ENCODE results near the gene PPIG. TPM values are rescaled to one million over a fixed set of nuclear protein-coding genes. Genes with fewer than 3 reads are reported as not detected.

PPIG gene
- total and polyA plus RNA-seq, 2 donors, result 38.1 to 55.4 TPM

DNA sequence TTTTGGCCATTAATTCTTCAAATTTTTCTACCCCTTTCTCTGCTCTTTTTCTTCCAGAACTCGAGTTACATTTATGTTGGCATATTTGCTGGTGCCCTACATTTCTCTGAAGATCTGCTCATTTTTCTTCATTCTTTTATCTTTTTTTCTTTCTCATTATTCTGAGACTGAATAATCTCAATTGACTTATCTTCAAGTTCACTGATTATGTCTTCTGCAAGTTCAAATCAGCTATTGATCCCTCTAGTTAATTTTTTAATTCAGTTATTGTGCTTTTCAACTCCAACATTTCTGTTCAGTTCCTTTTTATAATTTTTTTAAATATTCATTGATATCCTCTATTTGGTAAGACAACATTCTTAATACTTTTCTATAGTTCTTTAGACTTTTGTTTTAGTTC, 106.8 kb downstream of the PPIG start:
- peaks cover 4 to 5% of the 10 kb centered on the region in 2 donors for H3K4me1 ChIP-seq (ENCODE audit: control insufficient read depth in 2 of 2, insufficient read depth in 2 of 2, low read length in 2 of 2)
- H3K36me3 ChIP-seq (ENCODE audit: control insufficient read depth in 2 of 2, insufficient read depth in 2 of 2, low read length in 1 of 2), result no peaks in the 10 kb centered on the region
- DNase-seq (ENCODE audit: low read depth in 6 of 9, low spot score in 9 of 9), result no peak
- H3K27me3 ChIP-seq (ENCODE audit: control insufficient read depth in 2 of 2, insufficient read depth in 1 of 2, low read length in 1 of 2), result peaks cover 0 to 2% of the 10 kb centered on the region in 2 donors
- H3K9me3 ChIP-seq (ENCODE audit: control insufficient read depth in 2 of 2, insufficient read depth in 1 of 2, low read length in 1 of 2), result no peaks in the 10 kb centered on the region
- WGBS, result 89% methylated on average over 1 of the region's 1 CpG
- no peak overlapping the region for H3K27ac ChIP-seq (ENCODE audit: low read depth in 1 of 2, low read length in 1 of 2)
- no peak overlapping the region for H3K4me3 ChIP-seq (ENCODE audit: low read length in 2 of 2)

Other genes starting within 250 kb of the PPIG start
- gene LRP2, start 221.8 kb upstream of the PPIG start, total RNA-seq, result 0.05 TPM
- 0.09 TPM for gene LRP2, start 221.8 kb upstream of the PPIG start, polyA plus RNA-seq
- 1.7 TPM for gene BBS5, start 104.9 kb upstream of the PPIG start, total RNA-seq
- 7.8 TPM for gene BBS5, start 104.9 kb upstream of the PPIG start, polyA plus RNA-seq
- 5.2 TPM for gene KLHL41, start 74.6 kb upstream of the PPIG start, total RNA-seq
- 4.7 TPM for gene KLHL41, start 74.6 kb upstream of the PPIG start, polyA plus RNA-seq
- gene FASTKD1, start 10.5 kb upstream of the PPIG start, total RNA-seq, result 34.1 TPM
- gene FASTKD1, start 10.5 kb upstream of the PPIG start, polyA plus RNA-seq, result 65.6 TPM
- not detected for gene CFAP210, start 110.1 kb downstream of the PPIG start, total RNA-seq
- gene CFAP210, start 110.1 kb downstream of the PPIG start, polyA plus RNA-seq, result 0.21 TPM
- gene PHOSPHO2, start 110.1 kb downstream of the PPIG start, total RNA-seq, result 4.3 TPM
- gene PHOSPHO2, start 110.1 kb downstream of the PPIG start, polyA plus RNA-seq, result 3.9 TPM
- 21.2 TPM for gene KLHL23, start 149.5 kb downstream of the PPIG start, total RNA-seq
- 4.5 TPM for gene KLHL23, start 149.5 kb downstream of the PPIG start, polyA plus RNA-seq
- gene SSB, start 214.5 kb downstream of the PPIG start, total RNA-seq, result 98.1 TPM
- 136 TPM for gene SSB, start 214.5 kb downstream of the PPIG start, polyA plus RNA-seq
- 42.8 TPM for gene METTL5, start 240.6 kb downstream of the PPIG start, total RNA-seq
- gene METTL5, start 240.6 kb downstream of the PPIG start, polyA plus RNA-seq, result 61.3 TPM
- gene UBR3, start 243.1 kb downstream of the PPIG start, total RNA-seq, result 14.1 TPM
- 20.1 TPM for gene UBR3, start 243.1 kb downstream of the PPIG start, polyA plus RNA-seq